ENCODE data around the gene DCAF6. TPM values are rescaled to one million over a fixed set of nuclear protein-coding genes. Genes with fewer than 3 reads are reported as not detected.

DCAF6 gene
- total RNA-seq, 1 experiment from 2014 or later: 46.2 TPM

DNA sequence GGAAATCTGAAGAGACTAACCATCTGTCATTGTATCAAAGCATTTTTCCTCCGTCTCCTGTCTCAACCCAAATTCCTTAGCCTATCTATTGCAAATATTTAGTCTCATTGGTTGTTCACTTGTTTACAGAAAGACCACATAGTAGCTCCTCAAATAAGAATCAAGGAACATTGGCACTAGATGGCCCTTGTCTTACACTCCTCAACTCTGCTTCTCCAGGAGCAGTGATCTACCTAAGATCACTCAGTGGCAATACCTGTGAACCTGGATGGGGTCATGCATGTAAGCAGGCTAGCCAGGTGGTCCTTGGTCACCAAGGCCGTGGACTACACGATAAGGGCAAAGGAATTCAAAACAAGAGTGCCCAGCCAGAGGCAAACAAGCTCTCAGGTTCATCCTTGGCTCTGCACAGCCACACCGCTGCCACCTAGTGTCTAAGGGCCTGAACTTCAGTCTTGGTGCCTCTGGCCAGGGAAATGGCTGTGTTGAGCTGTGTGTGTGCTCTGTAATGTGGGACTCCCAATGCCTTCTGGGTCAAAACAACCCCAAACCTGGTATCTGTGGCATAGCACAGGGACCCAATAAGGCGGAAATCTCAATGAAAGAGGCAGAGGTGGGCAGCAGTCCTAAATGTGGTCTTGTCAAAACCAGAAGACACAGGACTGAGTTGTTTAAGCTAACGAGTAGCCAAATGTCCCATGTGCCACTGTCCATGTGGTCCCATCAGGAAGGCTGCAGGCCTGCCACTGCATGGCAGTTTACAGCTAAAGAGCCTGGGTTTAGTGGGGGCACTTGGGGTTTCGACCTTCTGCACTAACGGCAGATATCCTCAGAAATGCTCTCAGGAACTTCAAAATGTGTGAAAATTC lies 145.8 kb downstream of the DCAF6 start:
- DNase-seq (ENCODE audit: extremely low read depth, low read depth): peak; percentile 79

DNA sequence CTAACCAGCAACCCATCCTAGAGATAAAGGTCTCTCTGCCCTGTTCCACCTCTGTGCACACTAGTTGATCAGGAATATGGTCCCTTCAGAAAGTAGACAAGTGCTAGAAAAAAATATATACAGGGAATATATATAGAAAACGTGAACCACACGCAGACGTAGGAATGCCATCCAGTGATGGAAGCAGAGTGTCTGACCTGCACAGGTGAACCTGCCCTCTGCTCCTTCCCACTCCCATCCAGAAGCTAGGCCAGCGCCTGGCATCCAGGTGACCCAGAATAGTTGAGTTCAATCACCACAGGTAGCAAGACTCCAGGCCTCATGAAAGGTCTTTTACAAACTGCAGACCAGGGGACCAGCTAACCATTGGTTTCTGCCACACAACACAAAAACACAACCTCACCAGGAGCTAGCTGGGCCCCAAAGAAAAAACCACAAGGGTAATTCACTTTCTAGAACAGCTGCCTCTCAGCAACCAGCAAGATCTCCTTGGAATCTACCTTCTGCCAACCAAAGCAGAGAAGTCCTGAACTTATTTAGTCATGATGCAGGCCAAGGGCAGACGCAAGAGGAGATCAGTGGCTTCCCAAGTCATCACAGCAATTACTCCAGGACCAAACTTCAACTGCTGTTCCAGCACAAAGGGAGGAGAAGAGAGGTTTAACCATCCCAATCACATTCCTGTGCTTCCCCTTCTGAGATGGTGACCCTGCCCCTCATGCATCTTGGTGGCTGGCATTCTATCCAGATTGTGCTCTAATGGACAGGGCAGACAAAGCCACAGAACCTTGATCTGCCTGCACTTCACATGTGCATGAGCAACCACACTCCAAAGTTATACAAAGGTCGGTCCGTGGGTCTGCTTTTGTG lies 147.2 kb downstream of the DCAF6 start:
- DNase-seq (ENCODE audit: extremely low read depth, low read depth): no peak

DNA sequence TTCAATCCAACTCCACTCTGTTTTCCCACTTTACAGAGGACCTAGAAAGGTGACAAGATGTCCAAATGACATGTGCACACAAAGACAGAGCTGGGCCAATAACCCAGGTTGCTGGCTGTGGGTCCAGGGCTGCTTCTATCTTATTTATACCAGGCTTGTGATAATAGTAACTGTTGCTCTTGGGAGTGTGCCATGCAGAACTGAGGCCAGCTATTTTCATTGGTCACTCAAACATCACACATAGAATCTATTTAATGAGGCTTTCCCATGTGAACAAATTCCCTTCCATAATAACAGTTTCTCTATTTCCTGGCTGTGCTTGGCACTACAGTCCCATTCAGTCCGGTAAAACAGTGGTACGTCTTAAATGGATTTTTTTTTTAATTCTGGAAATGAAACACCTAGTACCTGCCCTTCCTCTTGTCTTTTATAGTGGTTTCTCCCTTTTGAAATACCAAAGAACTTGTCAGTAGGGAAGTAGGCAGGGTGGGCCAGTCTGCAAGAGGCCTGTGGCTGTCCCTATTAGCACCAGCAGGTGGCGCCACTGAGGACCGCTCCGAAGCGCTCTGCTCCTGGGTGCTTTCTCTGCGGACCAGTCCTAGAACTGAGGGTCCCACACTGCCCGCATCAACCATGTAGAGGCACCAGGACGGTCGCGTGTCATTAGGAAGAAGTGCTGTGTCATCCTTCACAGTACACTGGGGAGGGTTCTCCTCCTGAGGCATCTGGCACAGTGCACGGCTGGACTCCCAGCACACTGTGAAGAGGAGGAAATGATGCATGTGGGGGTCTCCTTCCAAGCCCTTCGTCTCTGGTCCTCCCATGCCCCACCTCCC lies 148.1 kb downstream of the DCAF6 start:
- DNase-seq (ENCODE audit: extremely low read depth, low read depth): peak; percentile 38

DNA sequence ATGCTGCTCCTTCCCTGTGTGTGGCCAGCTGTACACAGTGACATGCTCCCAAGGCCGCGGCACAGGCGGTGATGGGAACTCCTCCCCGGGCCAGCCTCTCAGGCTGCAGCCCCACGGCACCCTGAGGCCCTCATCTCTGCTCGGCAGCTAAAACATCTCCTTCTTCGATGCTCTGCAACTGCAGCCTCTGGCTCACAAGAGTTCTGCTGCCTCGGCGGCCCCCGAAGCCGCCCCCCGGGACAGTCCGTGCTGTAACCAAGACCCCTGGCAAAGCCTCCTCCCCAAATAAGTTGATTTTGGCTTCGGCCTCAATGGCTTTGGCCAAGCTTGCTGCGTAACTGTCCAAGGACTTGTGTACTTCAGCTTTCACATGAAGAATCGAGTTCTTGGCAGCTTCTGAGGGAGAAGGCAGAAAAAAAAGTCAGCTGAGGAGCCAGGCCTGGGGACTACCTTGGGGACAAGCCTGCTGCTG lies 149.0 kb downstream of the DCAF6 start:
- DNase-seq (ENCODE audit: extremely low read depth, low read depth): no peak

DNA sequence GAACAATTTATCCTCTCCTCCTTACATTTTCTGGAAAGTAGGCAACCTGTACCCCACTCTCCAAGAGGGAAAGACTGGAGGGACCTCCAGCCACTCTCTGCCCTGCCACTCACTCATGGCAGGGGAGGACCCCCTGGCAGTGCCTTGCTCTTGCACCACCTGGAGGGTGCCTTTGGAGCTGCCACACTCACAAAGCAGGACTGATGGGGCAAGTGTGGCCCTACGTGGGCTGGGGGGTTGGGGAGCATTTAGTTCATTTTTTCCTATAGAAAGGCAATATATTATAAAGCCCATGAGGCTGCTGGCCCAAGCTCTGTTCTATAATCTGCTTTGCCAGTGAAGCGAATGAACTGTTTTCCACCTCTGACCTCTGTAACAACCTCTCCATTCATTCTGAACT lies 150.0 kb downstream of the DCAF6 start:
- no peak for DNase-seq (ENCODE audit: extremely low read depth, low read depth)

DNA sequence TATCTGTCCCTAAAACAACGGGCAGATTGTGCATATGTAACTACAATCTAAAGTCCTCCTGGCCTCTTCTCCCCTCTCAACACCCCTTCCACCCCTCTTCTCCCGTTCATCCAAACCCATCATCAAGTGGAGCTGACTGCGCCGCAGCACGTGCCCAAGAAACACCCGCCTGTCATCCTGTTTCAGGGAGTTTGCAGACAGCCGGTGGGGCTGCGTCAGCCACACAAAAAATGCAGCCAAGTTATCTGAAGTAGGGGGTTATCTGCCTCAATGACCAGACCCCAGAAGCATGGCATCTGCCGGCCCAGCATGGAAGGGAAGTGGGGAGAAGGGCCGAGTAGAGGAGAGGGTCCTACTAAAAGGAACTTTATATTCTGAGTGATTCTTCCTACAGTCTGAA lies 151.2 kb downstream of the DCAF6 start:
- DNase-seq (ENCODE audit: extremely low read depth, low read depth): no peak

DNA sequence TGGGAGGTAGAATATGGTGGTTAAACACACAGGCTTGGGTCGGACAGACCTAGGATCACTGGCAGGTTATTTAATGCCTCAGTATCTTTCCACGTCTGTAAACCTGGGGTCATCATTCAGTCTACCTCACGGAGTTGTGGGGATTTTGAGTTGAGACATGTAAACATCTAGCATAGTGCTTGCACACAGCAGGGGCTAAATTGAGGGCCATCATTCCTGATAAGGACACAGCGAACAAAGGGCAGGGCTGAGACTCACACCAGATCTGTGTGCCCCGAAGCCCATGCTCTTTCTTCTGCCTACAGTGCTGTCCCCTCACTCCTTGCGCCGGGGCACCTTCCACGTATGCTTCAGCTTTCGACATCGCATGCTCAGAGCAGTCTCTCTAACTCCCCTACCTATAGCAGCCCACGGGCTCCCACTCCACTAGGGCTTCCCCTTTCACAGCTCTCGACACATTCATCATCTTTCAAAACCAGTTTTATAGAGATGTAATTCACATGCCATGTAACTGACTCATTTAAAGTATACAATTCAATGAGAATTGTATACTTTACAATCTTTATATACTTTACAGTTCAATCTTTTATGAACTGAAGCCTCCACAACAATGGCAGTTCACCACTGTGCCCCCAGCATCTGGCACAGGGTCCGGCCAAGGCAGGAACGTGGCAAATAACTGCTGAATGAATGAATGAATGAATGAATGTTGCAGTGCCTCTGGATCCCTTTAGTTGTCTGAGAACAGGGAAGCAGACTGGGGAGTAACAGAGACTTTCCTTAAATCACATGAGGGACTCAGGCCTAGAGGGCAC lies 152.2 kb downstream of the DCAF6 start:
- DNase-seq (ENCODE audit: extremely low read depth, low read depth): no peak

DNA sequence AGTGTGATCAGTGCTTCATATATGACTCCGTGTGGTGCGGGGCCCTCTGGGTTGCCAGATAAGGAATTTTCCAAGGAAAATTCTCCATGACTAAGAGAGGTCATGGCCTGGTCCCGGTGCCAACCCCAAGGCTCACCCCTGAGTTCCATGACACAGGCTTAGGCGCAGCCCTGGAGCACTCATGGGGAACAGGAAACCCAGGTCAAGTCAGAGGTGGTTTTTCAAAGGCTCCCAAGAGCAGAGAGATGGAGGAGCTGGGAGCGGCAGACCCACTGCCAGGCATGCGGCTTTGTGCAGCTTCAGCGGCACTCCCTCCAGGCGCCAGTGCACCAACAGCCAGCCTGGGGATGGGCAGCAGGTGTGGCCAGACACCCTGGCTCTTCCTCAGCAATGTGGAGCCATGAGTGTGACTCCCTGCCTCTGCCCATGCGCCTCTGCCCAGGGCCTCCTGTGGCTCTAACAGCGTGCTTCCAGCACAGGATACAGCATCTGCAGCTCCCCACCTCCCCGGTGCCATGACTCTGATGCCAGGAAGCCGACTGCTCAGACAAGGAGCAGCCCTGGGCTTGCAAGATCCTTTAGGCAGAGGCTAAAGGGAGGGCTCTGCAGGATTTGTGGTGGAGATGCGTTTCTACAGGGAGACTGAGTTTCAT lies 153.0 kb downstream of the DCAF6 start:
- no peak for DNase-seq (ENCODE audit: extremely low read depth, low read depth)

DNA sequence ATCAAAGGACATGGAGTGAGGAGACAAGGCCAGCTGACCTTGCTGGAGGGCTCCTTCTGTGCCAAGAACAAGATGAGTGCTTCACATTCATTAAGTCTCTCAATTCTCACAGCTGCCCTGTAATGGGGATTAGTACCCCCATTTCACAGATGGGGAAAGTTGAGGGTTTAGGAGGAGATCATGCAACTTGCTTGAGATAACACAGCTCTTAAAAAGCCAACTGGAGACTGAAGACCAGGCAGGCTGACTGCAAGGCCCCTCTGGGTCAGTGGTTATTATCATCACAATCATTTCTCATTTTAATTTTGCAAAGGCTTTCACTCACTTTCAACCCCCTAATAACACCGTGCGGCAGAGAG lies 153.5 kb downstream of the DCAF6 start:
- no peak for DNase-seq (ENCODE audit: extremely low read depth, low read depth)

DNA sequence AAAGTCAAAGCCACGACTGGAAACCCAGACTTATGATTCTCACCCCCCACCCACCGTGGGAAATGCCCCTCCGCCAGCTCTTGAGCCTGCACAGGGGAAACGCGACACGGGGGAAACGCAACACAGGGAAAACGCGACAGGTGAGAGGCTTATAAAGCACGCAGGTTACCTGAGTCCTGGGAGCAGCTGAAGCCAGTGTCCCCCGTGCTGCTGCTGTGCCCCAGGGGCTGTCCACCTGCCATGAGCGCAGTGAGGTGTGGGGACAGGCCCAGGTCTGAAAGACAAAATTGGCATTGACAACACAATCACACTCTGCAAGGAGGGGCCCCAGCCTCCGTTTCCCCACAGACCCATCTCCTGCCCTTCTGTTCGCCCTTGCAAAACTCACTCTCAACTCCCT lies 153.9 kb downstream of the DCAF6 start:
- DNase-seq (ENCODE audit: extremely low read depth, low read depth): no peak

DNA sequence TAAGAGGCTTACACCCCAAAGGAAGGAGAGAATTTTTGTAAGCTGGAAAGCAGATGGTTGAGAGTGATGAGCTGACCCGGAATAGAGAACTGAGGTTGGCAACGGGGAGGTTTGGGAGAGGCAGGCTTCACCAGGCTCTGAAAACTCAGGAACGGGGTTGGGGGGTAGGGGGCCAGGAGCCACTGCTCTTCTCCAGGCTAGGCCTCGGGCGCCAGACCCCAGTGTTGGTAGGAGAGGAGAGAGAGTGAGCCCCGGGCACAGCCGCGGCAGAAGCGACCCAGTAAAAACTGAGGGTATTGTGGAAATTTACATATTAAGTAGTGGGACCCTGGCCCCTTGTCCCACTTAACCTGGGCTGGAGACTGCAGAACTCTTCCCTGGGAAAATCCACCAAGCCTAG lies 154.6 kb downstream of the DCAF6 start:
- no peak for DNase-seq (ENCODE audit: extremely low read depth, low read depth)

DNA sequence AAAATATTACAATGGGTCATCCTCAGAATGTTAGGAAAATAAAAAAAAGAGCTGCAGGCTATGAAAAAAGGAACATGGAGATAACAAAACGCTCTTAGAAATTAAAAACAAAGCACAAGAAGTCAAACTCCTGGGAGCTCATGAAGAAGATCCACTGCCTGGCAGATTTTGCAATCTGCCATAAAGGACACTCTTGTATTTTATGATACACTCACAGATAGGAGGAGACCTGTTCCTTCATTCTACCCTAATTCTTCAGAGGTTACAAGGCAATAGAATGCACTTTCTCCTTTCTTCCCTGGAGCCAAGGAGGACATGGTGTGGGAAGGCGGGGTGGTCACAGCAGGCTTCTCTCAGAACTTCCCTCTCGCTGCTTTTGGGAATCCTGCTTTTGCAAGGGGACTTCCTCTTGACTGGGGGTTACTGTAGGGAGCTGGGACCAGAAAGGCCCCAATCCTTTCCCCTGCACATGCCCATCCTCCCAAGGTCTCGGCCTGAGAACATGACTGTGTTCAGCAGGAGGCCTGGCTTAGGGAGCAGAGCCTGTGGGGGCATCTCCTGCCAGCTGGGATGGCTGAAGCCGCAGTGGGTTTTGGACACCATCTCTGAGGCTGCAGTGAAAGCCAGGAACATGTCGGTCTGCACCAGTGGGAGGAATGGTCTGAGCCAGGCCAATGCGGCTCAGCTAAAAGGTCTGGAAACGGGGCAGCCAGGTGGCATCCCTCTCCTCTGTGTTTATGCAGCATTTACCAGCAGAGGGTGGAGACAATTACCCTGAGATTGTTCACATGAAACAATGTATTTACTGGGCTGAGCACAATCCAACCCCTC lies 155.5 kb downstream of the DCAF6 start:
- DNase-seq (ENCODE audit: extremely low read depth, low read depth): no peak

DNA sequence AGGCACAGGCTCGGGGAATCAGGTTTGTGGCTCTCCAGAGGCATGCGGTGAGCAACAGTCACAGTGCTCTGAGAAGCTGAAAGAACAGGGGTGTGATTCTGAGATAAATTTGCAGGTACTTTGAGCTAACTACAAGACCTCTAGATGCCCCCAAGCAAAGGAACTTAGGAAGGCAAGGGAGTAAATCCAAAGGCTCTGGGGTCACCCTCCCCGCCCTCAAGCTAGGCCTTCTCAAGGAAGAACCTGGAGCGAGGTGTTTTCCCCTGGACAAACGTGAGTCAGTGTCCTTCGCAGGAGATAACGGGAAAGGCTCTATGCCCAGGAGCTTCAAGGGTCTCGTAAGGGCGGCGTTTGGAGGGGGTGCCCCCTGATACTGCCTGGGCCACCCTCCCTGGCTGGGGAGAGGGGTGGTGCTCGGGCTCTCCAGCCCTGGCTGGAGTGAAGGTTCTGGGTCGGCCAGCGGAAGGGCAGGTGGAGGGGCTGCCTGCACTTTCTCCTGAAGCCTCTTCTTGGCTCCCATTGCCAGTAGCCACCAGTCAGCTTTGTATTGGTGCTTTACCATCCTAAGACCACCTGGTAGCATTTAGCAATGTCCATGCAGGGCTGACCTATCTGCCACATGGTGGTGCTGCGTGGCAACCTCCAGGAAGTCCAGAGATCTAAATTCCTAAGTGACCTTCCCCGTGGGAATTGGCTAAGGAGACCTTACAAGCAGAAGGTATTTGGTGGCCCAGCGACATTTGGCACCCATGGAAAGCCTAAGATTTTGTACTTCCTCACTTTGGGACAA lies 156.3 kb downstream of the DCAF6 start:
- DNase-seq (ENCODE audit: extremely low read depth, low read depth): peak; percentile 26

DNA sequence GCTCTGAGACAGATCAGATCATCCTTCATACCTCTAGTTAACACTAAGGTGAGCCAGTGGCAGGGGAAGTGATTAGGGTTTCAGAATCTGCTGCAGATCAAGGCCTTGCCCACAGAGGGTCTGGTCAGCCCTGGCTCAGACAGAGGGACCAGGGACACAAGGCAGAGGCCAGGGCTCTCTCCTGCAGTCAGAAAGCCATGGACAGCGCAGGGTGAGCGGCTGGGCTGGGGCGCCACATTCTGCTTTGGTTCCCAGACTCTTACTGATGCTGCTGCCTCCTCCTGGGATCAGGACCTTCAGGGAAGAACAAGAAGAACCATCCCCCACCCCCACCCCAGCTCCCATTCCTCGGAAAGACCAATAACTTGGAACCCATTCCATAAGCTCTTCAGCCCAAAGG lies 157.1 kb downstream of the DCAF6 start:
- no peak for DNase-seq (ENCODE audit: extremely low read depth, low read depth)

DNA sequence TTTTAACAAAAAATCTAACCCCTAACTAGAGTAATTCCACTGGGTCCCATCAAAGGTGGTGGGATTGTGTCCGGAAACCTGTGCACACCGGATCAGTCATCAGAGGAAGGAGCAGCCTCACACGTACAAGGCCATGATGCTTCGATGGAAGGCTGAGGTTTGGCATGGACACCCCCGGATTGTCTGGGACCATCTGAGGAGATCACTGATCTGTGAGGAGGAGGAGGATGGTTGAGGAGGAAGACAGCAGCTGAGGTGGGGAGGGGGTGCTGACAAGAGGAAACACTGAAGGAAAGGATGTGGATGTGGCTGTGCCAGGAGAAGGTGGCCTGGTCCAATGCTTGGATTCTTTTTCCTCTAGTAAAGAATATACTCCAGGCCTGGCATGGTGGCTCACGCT lies 159.0 kb downstream of the DCAF6 start:
- DNase-seq (ENCODE audit: extremely low read depth, low read depth): no peak

DNA sequence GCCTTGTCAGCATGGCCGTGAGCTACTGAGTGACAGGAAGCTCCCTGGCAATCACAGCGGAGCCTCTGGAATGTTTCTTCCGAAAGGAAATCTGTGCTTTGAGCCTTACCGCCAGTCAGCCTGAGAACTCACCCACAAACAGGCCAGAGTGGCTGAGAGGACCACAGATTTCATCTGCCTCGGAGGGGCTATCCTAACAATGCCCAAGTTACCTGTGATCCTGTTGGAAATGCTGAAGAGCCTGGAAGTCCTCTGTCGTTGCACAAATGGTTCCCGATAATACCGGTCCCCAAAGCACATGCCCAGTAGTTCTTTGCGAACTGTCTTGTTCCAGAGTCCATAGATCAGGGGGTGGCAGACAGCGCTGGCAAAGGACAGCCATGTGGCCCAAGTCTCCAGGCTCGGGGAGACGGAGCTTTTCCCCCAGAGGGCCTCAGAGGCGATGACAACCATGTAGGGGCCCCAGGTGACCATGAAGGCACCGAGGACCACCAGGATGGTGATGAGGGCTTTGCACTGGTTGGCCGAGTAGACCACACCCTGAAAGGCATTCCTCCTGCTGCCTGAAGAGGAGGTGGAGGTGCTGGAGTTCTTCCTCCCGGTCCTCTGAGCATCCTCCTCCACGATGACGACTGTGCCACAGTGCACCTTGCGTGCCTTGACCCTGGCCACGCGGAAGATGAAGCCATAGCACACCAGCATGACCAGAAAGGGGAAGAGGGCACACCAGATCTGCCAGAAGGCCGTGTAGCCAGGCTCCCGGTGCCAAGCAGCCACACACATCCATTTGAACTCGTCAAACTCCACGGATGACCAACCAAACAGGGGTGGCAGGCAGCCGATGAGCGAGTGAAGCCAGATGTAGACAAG lies 160.0 kb downstream of the DCAF6 start:
- no peak for DNase-seq (ENCODE audit: extremely low read depth, low read depth)

All from NCI-H460 (cell line).